K562 (cell line): ENCODE results near the gene MPIG6B. TPM values are rescaled to one million over a fixed set of nuclear protein-coding genes. Genes with fewer than 3 reads are reported as not detected.

Experiments used
- CC2D1A ChIP-seq: fragments of 450-650 bp; IDR thresholded peaks from 2 replicates; pipeline ENCODE4 v1.6.1; 2017; ENCODE audit warnings: mild to moderate bottlenecking
- E2F6 ChIP-seq, 2 experiments: IDR thresholded peaks; 2 replicates each; pipeline ENCODE4 v1.6.1; 2011; ENCODE audit warnings: borderline replicate concordance in 1 of 2, control low read depth in 1 of 2, low read depth in 1 of 2, low read length in 1 of 2, mild to moderate bottlenecking in 1 of 2, mixed read lengths in 1 of 2, moderate library complexity in 1 of 2; ENCODE audit not compliant: insufficient read depth in 1 of 2, insufficient read length in 1 of 2, poor library complexity in 1 of 2, severe bottlenecking in 1 of 2; ENCODE audit errors: extremely low read depth in 1 of 2
- FOSL1 ChIP-seq: fragments of 200-800 bp; sonication (Bioruptor generic); conservative IDR thresholded peaks from 2 replicates; pipeline ENCODE4 v1.6.1; 2016; ENCODE audit warnings: missing genetic modification characterization, missing compliant biosample characterization
- FOXO4 ChIP-seq: fragments of 450-650 bp; formaldehyde crosslinking; IDR thresholded peaks from 2 replicates; pipeline ENCODE4 v1.4.0; 2020; ENCODE audit warnings: mild to moderate bottlenecking, moderate library complexity
- GABPA ChIP-seq: fragments of 200-800 bp; sonication (Bioruptor generic); conservative IDR thresholded peaks from 2 replicates; pipeline ENCODE4 v1.6.1; 2016; ENCODE audit warnings: low read depth, missing genetic modification characterization, missing compliant biosample characterization
- GATAD2A ChIP-seq: fragments of 450-650 bp; IDR thresholded peaks from 2 replicates; pipeline ENCODE4 v1.6.1; 2017
- GMEB1 ChIP-seq: fragments of 250-450 bp; sonication (Bioruptor Pico); IDR thresholded peaks from 2 replicates; pipeline ENCODE4 v1.4.0; 2020; ENCODE audit warnings: mild to moderate bottlenecking
- ID3 ChIP-seq, 2 experiments: fragments of 250-450 bp in 1 of 2; fragments of 450-650 bp in 1 of 2; sonication (Bioruptor Pico) in 1 of 2; IDR thresholded peaks; 2 replicates each; pipeline versions ENCODE4 v1.6.1 to v1.8.0; 2016 to 2021; ENCODE audit warnings: mild to moderate bottlenecking in 2 of 2, moderate library complexity in 2 of 2, missing compliant biosample characterization in 1 of 2, missing genetic modification characterization in 1 of 2
- NKRF ChIP-seq: fragments of 450-650 bp; IDR thresholded peaks from 2 replicates; pipeline ENCODE4 v1.6.1; 2016; ENCODE audit warnings: borderline replicate concordance
- RBFOX2 ChIP-seq: fragments of 200-400 bp; formaldehyde crosslinking; IDR thresholded peaks from 2 replicates; pipeline ENCODE4 v1.6.1; 2017; ENCODE audit warnings: low read depth, mild to moderate bottlenecking, low read length, moderate library complexity
- TCF7L2 ChIP-seq: fragments of 150-350 bp; IDR thresholded peaks from 2 replicates; pipeline ENCODE4 v1.6.1; 2016; ENCODE audit warnings: low read depth, mild to moderate bottlenecking, low read length, moderate library complexity
- THAP7 ChIP-seq: fragments of 250-450 bp; sonication (Bioruptor Pico); IDR thresholded peaks from 2 replicates; pipeline ENCODE4 v1.5.0; 2021
- ZNF592 ChIP-seq: fragments of 450-650 bp; IDR thresholded peaks from 2 replicates; pipeline ENCODE4 v1.6.1; 2017; ENCODE audit warnings: antibody characterized with exemption, mild to moderate bottlenecking
- ZNF695 ChIP-seq: fragments of 450-650 bp; formaldehyde crosslinking; IDR thresholded peaks from 2 replicates; pipeline ENCODE4 v1.4.0; 2020; ENCODE audit warnings: mild to moderate bottlenecking, moderate library complexity
- polyA plus RNA-seq, 8 experiments: library from polyadenylated mRNA; depleted of rRNA in 4 of 8; stranded (reverse) in 5 of 8; unstranded in 3 of 8; fragments of >200 nt; fragmentation: Nextera tagmentation in 2 of 8; fragmentation: Illumina TruSeq in 1 of 8; extraction: Ambion mirVana in 2 of 8; extraction: Trizol in 1 of 8; gene quantifications; 2 replicates each; pipeline versions ENCODE4 v1.2.1 to v1.2.3, GENCODE V29; 2011 to 2014; ENCODE audit warnings: inconsistent platforms in 1 of 8, missing spikeins in 1 of 8
- total RNA-seq, 7 experiments: library from RNA; depleted of rRNA in 6 of 7; stranded (reverse); fragments of >200 nt in 6 of 7; fragmentation: Illumina TruSeq in 2 of 7; extraction: Trizol in 2 of 7; gene quantifications; 2 replicates each; pipeline versions ENCODE4 v1.2.1 to v1.2.3, GENCODE V29; 2011 to 2021; ENCODE audit warnings: low replicate concordance in 1 of 7

Gene MPIG6B
- total and polyA plus RNA-seq, 9 of the 15 experiments (the other 6 are each of a cell fraction or from before 2014, with no cell fraction given), result 0.11 to 1.2 (median 0.28) TPM; not detected in 1

- TF ChIP-seq ZNF592, result no peak
- no peak for TF ChIP-seq TCF7L2
- TF ChIP-seq GATAD2A, result no peak
- no peak for TF ChIP-seq GMEB1 (CRISPR knock-in tag)
- no peak for TF ChIP-seq E2F6 (IDR thresholded peaks at IDR 0.05; ENCODE audit: borderline replicate concordance in 1 of 2, extremely low read depth in 1 of 2, insufficient read depth in 1 of 2, insufficient read length in 1 of 2, low read depth in 1 of 2, low read length in 1 of 2, poor library complexity in 1 of 2, severe bottlenecking in 1 of 2)
- TF ChIP-seq RBFOX2, result 0 out of 2 replicates have a peak, but pooled peaks have one; percentile 4
- no peak for TF ChIP-seq FOXO4 (CRISPR knock-in tag)
- TF ChIP-seq CC2D1A, result no peak
- TF ChIP-seq NKRF, result no peak
- peak; percentile 52; the same call in 1 of the 2 replicates for TF ChIP-seq FOSL1 (tag)
- TF ChIP-seq THAP7 (CRISPR knock-in tag), result no peak
- TF ChIP-seq ZNF695, result no peak
- no peak for TF ChIP-seq GABPA (tag)
- TF ChIP-seq ID3 (CRISPR knock-in tag; IDR thresholded peaks at IDR 0.05), result no peak
- no peak for TF ChIP-seq ID3 (tag; IDR thresholded peaks at IDR 0.05)
These were observed 29.7 kb downstream of the MPIG6B start (continued) for GRCh38 chr6:31752739-31753319.
